Gastroesophageal sphincter (tissue), 3 donors: ENCODE results near the gene QRSL1.
"Not testable (repeated sequence)": the region's sequence is repeated elsewhere in the genome, so short reads cannot be mapped to it uniquely, and the experiment has no call there.

Experiments
- CTCF ChIP-seq, 4 experiments: fragments of 200-600 bp in 2 of 4; fragments of 450-650 bp in 2 of 4; sonication (generic) in 1 of 4; IDR thresholded peaks; one replicate each; pipeline ENCODE4 v1.5.1; 2017 to 2019; ENCODE audit warnings: antibody characterized with exemption in 4 of 4, mild to moderate bottlenecking in 2 of 4, moderate library complexity in 2 of 4
- EP300 ChIP-seq: sonication (generic); formaldehyde crosslinking; IDR thresholded peaks from one replicate; pipeline ENCODE4 v1.6.1; 2017; ENCODE audit warnings: antibody characterized with exemption, mild to moderate bottlenecking
- POLR2A ChIP-seq, 2 donors: fragments of 450-650 bp; IDR thresholded peaks; one replicate each; pipeline ENCODE4 v1.6.1; 2017; ENCODE audit warnings: antibody characterized with exemption in 2 of 2, mild to moderate bottlenecking in 2 of 2, moderate library complexity in 1 of 2
- POLR2AphosphoS5 ChIP-seq: sonication (generic); formaldehyde crosslinking; IDR thresholded peaks from one replicate; pipeline ENCODE4 v1.6.1; 2017; ENCODE audit warnings: antibody characterized with exemption

- TF ChIP-seq POLR2AphosphoS5; CTCF (IDR thresholded peaks at IDR 0.05); EP300; POLR2A (IDR thresholded peaks at IDR 0.05): not testable (repeated sequence)
These were observed 1.6 kb upstream of the QRSL1 start for GRCh38 chr6:106627760-106628159.
